Ramos (cell line): ENCODE data around the gene ARMC8.

Experiments used
- in situ Hi-C: fragments of 300-500 bp; cut with MboI; formaldehyde crosslinking; loops from one replicate; pipeline ENCODE4 v1.14.3; 2022; ENCODE audit warnings: low sequenced_read_pairs; ENCODE audit not compliant: unreplicated experiment

The ARMC8 gene

GRCh38 chr3:138332472-138333073 is 145.5 kb downstream of the ARMC8 start:
- in situ Hi-C loops: no loop called here

- in situ Hi-C loops: no loop called here
Measured at GRCh38 chr3:138334608-138335007, 147.5 kb downstream of the ARMC8 start.

DNA sequence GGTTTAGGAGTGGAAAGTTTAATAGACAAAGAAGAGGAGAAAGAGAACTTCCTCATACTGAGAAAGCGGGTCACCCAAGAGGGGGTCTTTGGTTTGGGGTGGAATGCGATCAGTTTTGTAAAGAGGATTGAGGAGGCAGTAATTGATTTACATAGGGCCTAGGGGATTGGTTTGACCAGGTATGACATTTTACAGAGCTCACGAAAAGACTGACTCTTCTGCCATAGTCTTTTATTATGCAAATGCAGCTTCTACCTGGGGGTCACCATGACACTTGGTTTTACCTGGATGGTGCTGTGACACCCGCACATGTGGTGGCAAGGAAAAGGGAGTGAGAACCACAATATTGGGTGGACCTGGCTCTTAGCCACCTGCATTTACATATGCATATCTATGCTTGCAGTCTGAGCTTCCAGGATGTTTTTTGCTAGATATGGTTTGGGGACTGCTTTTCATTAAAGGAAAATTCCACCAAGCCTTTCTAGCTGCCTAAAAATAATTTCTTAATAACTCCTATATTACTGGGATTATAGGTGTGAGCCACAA is 149.4 kb downstream of the ARMC8 start:
- in situ Hi-C loops: no loop called here

DNA sequence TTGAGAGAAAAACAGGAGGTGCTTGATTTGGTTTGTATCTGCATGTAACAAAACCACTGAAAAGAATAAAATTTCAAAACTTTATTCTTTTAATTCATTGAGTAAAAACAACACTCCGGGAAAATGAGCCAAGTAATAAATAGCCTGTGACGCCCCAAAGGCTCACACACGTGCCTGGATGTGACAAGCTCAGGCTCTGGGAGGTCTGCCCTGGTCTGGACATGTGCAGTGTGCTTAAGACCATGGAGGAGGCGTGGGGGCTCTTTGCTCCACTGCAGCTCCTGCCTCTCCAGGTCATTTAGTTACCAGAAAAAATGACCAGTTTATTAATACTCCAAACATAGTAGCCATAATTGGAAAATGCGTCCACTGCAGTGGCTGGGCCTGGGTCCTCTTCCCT is 151.1 kb downstream of the ARMC8 start:
- in situ Hi-C loops: no loop called here

- in situ Hi-C loops: no loop called here
Measured at GRCh38 chr3:138338811-138339210, 151.7 kb downstream of the ARMC8 start.

GRCh38 chr3:138340511-138340910 is 153.4 kb downstream of the ARMC8 start:
- in situ Hi-C loops: no loop called here

- in situ Hi-C loops: no loop called here
Measured at GRCh38 chr3:138344754-138345153, 157.7 kb downstream of the ARMC8 start.
